Breast epithelium (tissue), 3 donors: ENCODE measurements around the gene ARHGAP10.

Source experiments
- POLR2A ChIP-seq: fragments of 450-650 bp; IDR thresholded peaks from one replicate; pipeline ENCODE4 v1.6.1; 2016; ENCODE audit warnings: antibody characterized with exemption, mild to moderate bottlenecking, moderate library complexity
- POLR2AphosphoS5 ChIP-seq, 3 donors: sonication (generic); formaldehyde crosslinking; IDR thresholded peaks; one replicate each; pipeline ENCODE4 v1.6.1; 2017; ENCODE audit warnings: antibody characterized with exemption in 3 of 3
- TF ChIP-seq, protein P1 (sequence below), 3 donors: fragments of 450-650 bp; IDR thresholded peaks; one replicate each; pipeline ENCODE4 v1.5.1; 2016 to 2017; ENCODE audit warnings: antibody characterized with exemption in 3 of 3, mild to moderate bottlenecking in 3 of 3, moderate library complexity in 3 of 3

DNA sequence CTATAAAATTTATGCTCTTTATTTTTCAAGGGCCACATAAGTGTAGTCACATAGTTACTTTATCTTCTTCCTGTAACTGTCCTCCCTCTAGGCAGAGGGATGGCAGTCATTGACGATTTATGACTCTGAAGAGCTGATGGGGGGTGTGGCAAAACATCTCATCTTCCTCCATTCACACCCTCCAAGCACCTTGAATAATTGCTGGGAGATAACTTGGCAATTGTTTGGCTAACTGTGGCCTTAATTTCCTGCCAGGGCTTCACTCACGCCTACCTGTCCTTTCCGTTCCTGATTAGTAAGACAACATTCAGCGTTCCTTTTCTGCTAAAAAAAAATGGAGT lies 329.2 kb downstream of the ARHGAP10 start:
- TF ChIP-seq POLR2AphosphoS5 (IDR thresholded peaks at IDR 0.05) (no peak), POLR2A (no peak)
- TF ChIP-seq, protein P1, sequence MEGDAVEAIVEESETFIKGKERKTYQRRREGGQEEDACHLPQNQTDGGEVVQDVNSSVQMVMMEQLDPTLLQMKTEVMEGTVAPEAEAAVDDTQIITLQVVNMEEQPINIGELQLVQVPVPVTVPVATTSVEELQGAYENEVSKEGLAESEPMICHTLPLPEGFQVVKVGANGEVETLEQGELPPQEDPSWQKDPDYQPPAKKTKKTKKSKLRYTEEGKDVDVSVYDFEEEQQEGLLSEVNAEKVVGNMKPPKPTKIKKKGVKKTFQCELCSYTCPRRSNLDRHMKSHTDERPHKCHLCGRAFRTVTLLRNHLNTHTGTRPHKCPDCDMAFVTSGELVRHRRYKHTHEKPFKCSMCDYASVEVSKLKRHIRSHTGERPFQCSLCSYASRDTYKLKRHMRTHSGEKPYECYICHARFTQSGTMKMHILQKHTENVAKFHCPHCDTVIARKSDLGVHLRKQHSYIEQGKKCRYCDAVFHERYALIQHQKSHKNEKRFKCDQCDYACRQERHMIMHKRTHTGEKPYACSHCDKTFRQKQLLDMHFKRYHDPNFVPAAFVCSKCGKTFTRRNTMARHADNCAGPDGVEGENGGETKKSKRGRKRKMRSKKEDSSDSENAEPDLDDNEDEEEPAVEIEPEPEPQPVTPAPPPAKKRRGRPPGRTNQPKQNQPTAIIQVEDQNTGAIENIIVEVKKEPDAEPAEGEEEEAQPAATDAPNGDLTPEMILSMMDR (IDR thresholded peaks at IDR 0.05) = no peak
